HT1080 (cell line): ENCODE measurements around the gene C5orf63. TPM values are rescaled to one million over a fixed set of nuclear protein-coding genes. Genes with fewer than 3 reads are reported as not detected.
"Not testable (repeated sequence)": the region's sequence is repeated elsewhere in the genome, so short reads cannot be mapped to it uniquely, and the experiment has no call there.

Experiments used
- DNase-seq: peaks from one replicate; pipeline ENCODE4 v3.0.0-alpha.2; 2015; ENCODE audit warnings: low read depth
- total RNA-seq: library from RNA; depleted of rRNA; stranded (reverse); fragments of >200 nt; shearing (Covaris generic); gene quantifications from 2 replicates; pipeline ENCODE4 v1.2.3, GENCODE V29; 2014

C5orf63 gene
- total RNA-seq, 1 experiment from 2014 or later, result 1.9 TPM

GRCh38 chr5:127038550-127038949 is 34.8 kb downstream of the C5orf63 start:
- DNase-seq, result no peak

DNA sequence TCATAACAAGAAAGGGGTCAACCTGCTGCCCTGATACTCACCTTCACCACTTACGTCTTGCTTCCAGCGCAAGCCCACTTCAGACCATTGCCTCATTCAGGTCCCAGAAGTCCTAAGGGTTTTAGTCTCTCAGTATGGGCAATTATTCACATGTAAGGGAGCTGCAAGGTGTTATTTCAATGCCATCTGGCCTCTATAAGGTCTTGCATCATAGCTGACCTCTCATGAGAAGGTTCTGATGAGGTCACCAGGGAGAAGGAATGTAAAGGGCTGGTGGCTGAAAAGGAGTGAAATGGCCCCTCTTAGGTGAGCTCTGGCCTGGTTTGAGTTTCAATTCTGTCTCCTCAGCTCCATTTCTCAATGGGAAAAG is 41.5 kb downstream of the C5orf63 start:
- no peak for DNase-seq

DNA sequence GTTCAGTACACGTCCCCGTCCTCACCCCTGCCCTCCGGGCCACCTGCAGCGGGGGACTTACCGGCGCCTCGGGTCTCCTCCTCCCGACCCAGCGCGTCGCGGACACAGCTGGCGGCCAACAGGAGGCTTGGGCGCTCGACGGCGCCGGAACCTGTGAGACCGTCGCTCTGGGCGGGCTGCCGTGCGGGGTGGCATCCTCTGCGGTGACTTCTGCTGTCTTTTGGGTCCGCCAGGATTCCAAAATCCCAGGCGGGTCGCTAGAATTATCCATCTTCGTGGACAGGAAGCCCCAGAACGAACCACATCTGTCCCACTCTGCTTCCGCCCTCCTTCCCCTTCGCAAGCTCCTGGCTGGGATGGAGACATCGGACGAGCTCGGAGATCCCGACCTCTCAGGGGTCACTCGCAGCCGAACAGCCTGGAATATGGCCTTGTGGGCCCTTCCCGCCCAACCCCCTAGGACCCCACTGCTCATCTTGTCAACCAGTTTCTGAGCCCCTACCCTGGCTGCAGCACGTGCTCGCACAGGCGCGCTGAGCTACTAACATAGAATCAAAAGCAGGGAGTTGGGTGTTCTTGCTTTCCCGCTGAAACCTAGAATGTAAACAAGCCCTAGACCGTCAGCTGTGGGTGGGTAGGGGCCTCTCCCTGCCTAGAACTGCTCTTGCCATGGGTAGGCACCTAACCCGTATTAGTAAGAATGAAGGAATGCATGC is 42.0 kb downstream of the C5orf63 start:
- DNase-seq, result no peak

GRCh38 chr5:127030259-127031146 is 42.8 kb downstream of the C5orf63 start, which contains the start of gene MARCHF3:
MARCHF3 (minus strand) TSS chr5:127030558; CDS start chr5:126918171, 112,387 bp downstream.
- DNase-seq, result peak; percentile 93

GRCh38 chr5:127029581-127030258 is 43.6 kb downstream of the C5orf63 start:
- DNase-seq, result peak; percentile 66

DNA sequence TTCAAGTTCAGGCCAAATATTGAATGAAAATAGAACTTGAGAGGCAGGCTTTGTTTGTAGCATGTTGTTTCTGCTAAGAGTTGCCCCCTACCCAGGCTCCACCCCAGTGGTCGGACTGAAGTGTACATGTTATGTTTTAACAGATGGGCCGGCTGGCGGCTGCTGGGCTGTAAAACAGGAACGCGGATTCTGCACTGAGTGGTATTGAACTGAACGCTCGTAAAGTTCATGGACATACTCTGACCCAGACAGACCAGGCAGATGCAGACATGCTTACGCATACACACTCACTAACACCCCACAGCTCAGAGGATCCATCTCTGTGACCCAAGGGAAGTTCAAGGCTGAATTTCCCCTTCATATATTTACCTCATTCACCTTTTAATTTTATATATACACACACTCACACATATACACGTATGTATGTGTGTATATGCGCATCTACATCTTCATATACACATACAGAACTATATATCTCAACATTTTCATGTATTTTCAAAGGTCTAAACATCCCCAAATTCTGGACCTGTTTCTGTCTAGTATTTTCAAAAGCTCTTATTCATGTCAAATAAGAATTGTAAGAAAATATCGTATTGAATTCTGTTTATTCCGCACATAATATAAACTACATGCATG is 44.4 kb downstream of the C5orf63 start:
- no peak for DNase-seq

DNA sequence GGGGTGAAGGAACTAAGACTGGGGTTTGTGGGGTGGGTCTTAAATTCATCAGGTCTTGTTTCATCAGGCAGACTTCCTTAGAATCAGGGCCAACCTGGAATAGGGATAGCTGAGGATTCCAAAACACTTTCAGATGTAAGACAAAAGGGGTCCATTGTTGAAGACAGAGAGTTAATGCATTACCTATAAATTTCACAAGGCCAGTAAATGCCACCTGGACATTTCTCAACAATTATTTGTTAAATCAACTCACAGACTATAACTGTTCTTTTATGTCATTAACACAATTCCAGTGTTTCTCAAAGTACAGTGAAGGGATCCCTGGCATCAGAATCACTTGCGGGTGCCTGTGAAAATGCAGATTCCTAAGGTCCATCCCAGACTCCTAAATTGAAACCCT is 45.8 kb downstream of the C5orf63 start:
- DNase-seq, result no peak

DNA sequence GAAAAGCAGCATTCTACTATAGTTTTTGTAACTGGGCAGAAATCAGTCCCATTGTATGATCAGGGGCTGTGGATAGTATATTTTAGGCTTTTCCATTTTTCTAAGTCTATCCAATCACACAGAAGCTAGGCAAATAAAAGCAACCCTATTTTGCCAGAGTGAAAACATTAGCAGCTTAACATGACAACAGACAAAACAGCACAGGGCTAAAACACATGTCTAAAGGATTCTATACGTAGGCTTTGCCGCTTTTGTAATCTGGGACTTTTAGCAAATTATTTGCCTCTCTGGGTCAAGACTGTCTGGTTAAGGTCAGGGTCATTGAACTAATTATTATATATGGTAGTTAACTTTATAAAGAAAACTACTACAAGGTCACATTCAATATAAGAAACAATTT is 47.1 kb downstream of the C5orf63 start:
- no peak for DNase-seq

- no peak for DNase-seq
Observed at GRCh38 chr5:127025467-127025866, 47.8 kb downstream of the C5orf63 start.

DNA sequence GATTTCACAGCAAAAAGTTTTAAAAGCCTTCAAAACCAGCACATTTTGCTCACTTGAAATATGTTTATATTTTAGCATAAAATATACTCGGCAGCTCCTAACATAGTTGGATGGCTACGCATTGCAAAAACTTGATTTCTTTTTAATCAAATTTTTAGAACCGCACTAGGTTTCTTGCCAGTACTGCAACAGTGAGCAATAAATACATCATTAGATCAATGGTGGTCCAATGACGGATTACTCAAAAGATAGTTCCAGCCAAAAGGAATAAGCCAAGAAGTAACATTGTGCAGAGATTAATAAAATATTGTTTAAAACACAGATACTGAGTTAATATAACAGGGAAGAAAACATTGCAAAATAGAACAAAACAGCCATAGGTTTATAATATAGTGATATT is 48.5 kb downstream of the C5orf63 start:
- no peak for DNase-seq

GRCh38 chr5:127023552-127024191 is 49.6 kb downstream of the C5orf63 start:
- not testable (repeated sequence) for DNase-seq

GRCh38 chr5:127022846-127023245 is 50.5 kb downstream of the C5orf63 start:
- DNase-seq, result no peak

- no peak for DNase-seq
Observed at GRCh38 chr5:127019928-127020327, 53.4 kb downstream of the C5orf63 start.

DNA sequence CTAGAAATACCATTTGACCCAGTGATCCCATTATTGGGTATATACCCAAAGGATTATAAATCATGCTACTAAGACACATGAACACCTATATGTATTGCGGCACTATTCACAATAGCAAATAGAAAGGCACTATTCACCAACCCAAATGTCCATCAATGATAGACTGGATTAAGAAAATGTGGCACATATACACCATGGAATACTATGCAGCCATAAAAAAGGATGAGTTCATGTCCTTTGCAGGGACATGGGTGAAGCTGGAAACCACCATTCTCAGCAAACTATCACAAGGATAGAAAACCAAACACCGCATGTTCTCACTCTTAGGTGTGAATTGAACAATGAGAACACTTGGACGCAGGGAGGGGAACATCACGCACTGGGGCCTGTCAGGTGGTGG is 56.6 kb downstream of the C5orf63 start:
- DNase-seq, result not testable (repeated sequence)

DNA sequence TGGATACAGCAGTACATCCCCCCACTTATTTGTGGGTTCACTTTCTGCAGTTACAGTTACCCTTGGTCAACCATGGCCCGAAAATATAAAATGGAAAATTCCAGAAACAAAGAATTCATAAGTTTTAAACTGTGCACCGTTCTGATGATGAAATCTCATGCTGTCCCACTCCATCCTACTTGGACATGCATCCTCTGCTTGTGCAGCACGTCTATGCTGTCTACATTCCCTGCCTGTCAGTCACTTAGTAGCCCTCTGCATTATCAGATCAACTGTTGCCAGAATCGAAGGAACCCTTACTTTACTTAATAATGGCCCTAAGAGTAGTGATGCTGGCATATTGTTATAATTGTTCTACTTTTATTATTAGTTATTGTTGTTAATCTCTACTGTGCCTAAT is 57.6 kb downstream of the C5orf63 start:
- no peak for DNase-seq

DNA sequence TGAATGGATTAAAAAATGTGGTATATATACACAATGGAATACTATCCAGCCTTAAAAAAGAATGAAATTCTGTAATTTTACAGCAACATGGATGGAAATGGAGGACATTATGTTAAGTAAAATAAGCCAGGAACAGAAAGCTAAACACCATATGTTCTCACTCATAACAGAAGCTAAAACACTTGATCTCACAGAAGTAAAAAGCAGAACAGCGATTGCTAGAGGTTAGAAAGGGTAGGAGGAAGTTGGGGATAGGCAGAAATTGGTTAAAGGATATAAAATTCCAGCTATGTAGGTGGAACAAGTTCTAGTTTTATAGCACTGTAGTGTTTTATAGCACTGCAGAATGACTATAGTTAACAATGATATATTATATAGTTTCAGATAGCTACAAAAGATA is 58.7 kb downstream of the C5orf63 start:
- no peak for DNase-seq

DNA sequence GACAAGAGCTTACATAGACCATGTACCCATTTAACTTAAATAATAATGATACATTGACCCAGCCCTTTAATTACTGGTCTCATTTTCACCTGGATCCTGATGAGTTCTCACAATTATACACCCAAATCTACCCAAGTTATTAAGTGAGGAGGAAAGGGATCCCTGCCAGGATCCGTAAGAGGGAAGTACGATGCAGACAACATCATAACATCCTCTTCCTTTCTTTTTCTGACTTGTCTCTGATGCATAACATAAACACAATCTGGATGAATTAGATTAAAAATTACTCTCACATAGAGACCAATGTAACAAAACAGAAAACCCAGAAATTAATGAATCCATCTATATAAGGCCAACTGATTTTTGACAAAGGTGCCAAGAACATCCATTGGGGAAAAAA is 59.9 kb downstream of the C5orf63 start:
- no peak for DNase-seq

DNA sequence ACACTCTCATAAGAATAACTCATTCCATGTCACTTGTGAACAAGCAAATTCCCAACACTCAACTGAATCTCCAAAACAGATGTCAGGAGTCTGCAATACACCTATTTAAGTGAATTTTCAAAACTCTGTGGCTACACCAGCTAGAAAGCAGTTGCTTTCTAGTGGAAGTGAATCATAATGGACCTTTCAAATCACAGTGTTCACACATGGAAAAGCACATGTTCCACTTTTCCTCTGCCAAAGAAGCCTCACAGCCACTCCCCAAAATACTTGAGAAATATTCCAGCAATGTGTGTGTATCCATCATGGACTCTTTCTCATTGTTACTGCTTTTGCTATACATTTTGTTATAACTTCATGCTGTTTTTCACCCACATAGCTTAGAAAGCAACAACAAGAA is 60.4 kb downstream of the C5orf63 start:
- peak; percentile 27 for DNase-seq

GRCh38 chr5:127011961-127012644 is 61.2 kb downstream of the C5orf63 start:
- DNase-seq, result no peak

DNA sequence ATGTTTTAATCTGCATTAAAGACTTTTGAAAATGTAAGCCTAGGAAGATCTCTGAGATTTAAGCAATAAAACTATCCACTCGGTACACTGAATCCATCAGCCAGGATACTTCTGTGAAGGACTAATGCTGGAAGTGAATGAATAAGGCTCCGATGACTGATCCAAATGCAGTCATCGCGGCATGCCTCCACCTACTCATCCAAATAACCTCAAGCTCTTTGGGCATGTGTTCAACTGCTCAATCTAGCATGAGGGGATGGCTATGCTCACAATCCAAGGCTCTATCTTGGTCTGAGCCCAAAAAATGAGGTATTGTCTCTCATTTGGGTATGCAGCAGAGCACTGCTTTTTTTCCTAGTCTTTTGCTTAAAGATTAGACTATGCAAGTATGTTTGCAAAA is 62.1 kb downstream of the C5orf63 start:
- peak; percentile 66 for DNase-seq
